NCI-H446 treated with DMSO at 0.1 percent for 48 hours (cell line): ENCODE results near the gene CCDC191.

Experiments used
- DNase-seq: peaks from one replicate; lab custom pipeline; 2025; lab: John Stamatoyannopoulos, UW

Gene CCDC191

GRCh38 chr3:113954091-113954685 is 102.1 kb downstream of the CCDC191 start:
- no peak for DNase-seq

GRCh38 chr3:113953677-113954076 is 102.6 kb downstream of the CCDC191 start:
- no peak for DNase-seq

- DNase-seq: no peak
These were observed 103.4 kb downstream of the CCDC191 start for GRCh38 chr3:113952921-113953320.

- no peak for DNase-seq
These were observed 108.1 kb downstream of the CCDC191 start for GRCh38 chr3:113948015-113948917.

GRCh38 chr3:113947372-113948014 is 108.8 kb downstream of the CCDC191 start, which contains the start of gene ZDHHC23:
Gene ZDHHC23, plus strand, starts transcription at chr3:113948013. Its CDS starts 790 bp downstream, at chr3:113948803.
- DNase-seq: peak; percentile 44

- no peak for DNase-seq
These were observed 109.5 kb downstream of the CCDC191 start for GRCh38 chr3:113946831-113947230.

- no peak for DNase-seq
These were observed 128.8 kb downstream of the CCDC191 start for GRCh38 chr3:113927556-113927955.

GRCh38 chr3:113914646-113915045 is 141.7 kb downstream of the CCDC191 start:
- no peak for DNase-seq
